DOHH2 (cell line): Measurements from ENCODE around the gene EPB42.

Experiments used
- H3F3A ChIP-seq: fragments of 200-600 bp; sonication (generic), shearing (Covaris generic); 2 replicates; pipeline ENCODE4 v1.6.0; 2016; ENCODE audit warnings: antibody characterized with exemption, mild to moderate bottlenecking; ENCODE audit not compliant: control insufficient read depth, insufficient read depth
- H3K27ac ChIP-seq: fragments of 200-600 bp; sonication (generic); 2 replicates; pipeline ENCODE4 v1.5.1; 2014; ENCODE audit warnings: low read depth, mild to moderate bottlenecking, low read length, moderate library complexity
- H3K27me3 ChIP-seq: fragments of 200-600 bp; sonication (generic); 2 replicates; pipeline ENCODE4 v1.6.1; 2014; ENCODE audit warnings: mild to moderate bottlenecking, low read length, mixed read lengths; ENCODE audit not compliant: control insufficient read depth
- H3K36me3 ChIP-seq: fragments of 200-600 bp; sonication (generic); 2 replicates; pipeline ENCODE4 v1.6.1; 2014; ENCODE audit warnings: mild to moderate bottlenecking, low read length, moderate library complexity, mixed read lengths; ENCODE audit not compliant: control insufficient read depth
- H3K4me1 ChIP-seq: fragments of 200-600 bp; sonication (generic); 2 replicates; pipeline ENCODE4 v1.6.1; 2014; ENCODE audit warnings: mild to moderate bottlenecking, low read length, mixed read lengths; ENCODE audit not compliant: control insufficient read depth
- H3K4me2 ChIP-seq: fragments of 200-600 bp; sonication (generic); 2 replicates; pipeline ENCODE4 v1.6.0; 2014; ENCODE audit warnings: mild to moderate bottlenecking, low read length, moderate library complexity
- H3K4me3 ChIP-seq: fragments of 200-600 bp; sonication (generic); 2 replicates; pipeline ENCODE4 v1.5.1; 2014; ENCODE audit warnings: mild to moderate bottlenecking, low read length, mixed read lengths
- H3K79me2 ChIP-seq: fragments of 200-600 bp; sonication (generic); 2 replicates; pipeline ENCODE4 v1.6.1; 2014; ENCODE audit warnings: mild to moderate bottlenecking, low read length, mixed read lengths; ENCODE audit not compliant: control insufficient read depth
- H3K9me2 ChIP-seq: fragments of 200-600 bp; sonication (generic); replicated peaks from 2 replicates; pipeline ENCODE4 v1.6.1; 2014; ENCODE audit warnings: mild to moderate bottlenecking, low read length, mixed read lengths; ENCODE audit not compliant: control insufficient read depth
- H3K9me3 ChIP-seq: fragments of 200-600 bp; sonication (generic); 2 replicates; pipeline ENCODE4 v1.6.1; 2014; ENCODE audit warnings: antibody characterized with exemption, low read length, mixed read lengths; ENCODE audit not compliant: control insufficient read depth, insufficient read depth
- H4K20me1 ChIP-seq: fragments of 200-600 bp; sonication (generic); 2 replicates; pipeline ENCODE4 v1.6.0; 2014; ENCODE audit warnings: low read depth, mild to moderate bottlenecking, antibody characterized with exemption, low read length, moderate library complexity; ENCODE audit not compliant: control insufficient read depth, insufficient read depth
- CTCF ChIP-seq: fragments of 200-600 bp; sonication (generic); IDR thresholded peaks from one replicate; pipeline ENCODE4 v1.5.1; 2014; ENCODE audit warnings: antibody characterized with exemption, mild to moderate bottlenecking, low read depth, low read length; ENCODE audit not compliant: poor library complexity, severe bottlenecking
- EZH2phosphoT487 ChIP-seq: fragments of 200-600 bp; sonication (generic); IDR thresholded peaks from 2 replicates; pipeline ENCODE4 v1.6.1; 2017; ENCODE audit warnings: borderline replicate concordance, mild to moderate bottlenecking, antibody characterized with exemption, low read length, moderate library complexity, mixed read lengths

EPB42 gene

GRCh38 chr15:43249236-43249635, 28.4 kb upstream of the EPB42 start:
- peaks cover 13% of the 10 kb centered on the region for H3K27me3 ChIP-seq
- H3K27ac ChIP-seq = no peak overlapping the region
- no peaks in the 10 kb centered on the region for H3K9me3 ChIP-seq
- no peak for TF ChIP-seq EZH2phosphoT487
- TF ChIP-seq CTCF = no peak
- no peaks in the 10 kb centered on the region for H3K4me1 ChIP-seq
- H4K20me1 ChIP-seq = no peaks in the 10 kb centered on the region
- no peak overlapping the region for H3K4me3 ChIP-seq
- H3K9me2 ChIP-seq = no peaks in the 10 kb centered on the region
- no peak overlapping the region for H3K4me2 ChIP-seq
- no peaks in the 10 kb centered on the region for H3F3A ChIP-seq
- no peaks in the 10 kb centered on the region for H3K36me3 ChIP-seq
- H3K79me2 ChIP-seq = no peaks in the 10 kb centered on the region

GRCh38 chr15:43246261-43246774, 25.5 kb upstream of the EPB42 start:
- no peaks in the 10 kb centered on the region for H3F3A ChIP-seq

GRCh38 chr15:43244092-43244491, 23.3 kb upstream of the EPB42 start:
- Histone ChIP-seq H3K9me2 (no peaks in the 10 kb centered on the region), H3K9me3 (no peaks in the 10 kb centered on the region), H3K27ac (no peak overlapping the region), H3K4me2 (no peak overlapping the region), H3F3A (no peaks in the 10 kb centered on the region), H3K79me2 (no peaks in the 10 kb centered on the region), H3K4me1 (no peaks in the 10 kb centered on the region), H3K27me3 (peaks cover 40% of the 10 kb centered on the region), H3K36me3 (no peaks in the 10 kb centered on the region), H4K20me1 (no peaks in the 10 kb centered on the region), H3K4me3 (no peak overlapping the region)
- TF ChIP-seq EZH2phosphoT487 = no peak
- TF ChIP-seq CTCF = no peak

More at GRCh38 chr15:43246261-43246774, 25.5 kb upstream of the EPB42 start:
- H3K27ac ChIP-seq = no peak overlapping the region
- H3K4me2 ChIP-seq = no peak overlapping the region
- H3K4me3 ChIP-seq = no peak overlapping the region
- TF ChIP-seq CTCF (no peak), EZH2phosphoT487 (no peak)
- H3K27me3 ChIP-seq = peaks cover 33% of the 10 kb centered on the region
- no peaks in the 10 kb centered on the region for H3K9me2 ChIP-seq
- no peaks in the 10 kb centered on the region for H3K36me3 ChIP-seq
- H3K9me3 ChIP-seq = no peaks in the 10 kb centered on the region
- H4K20me1 ChIP-seq = no peaks in the 10 kb centered on the region
- H3K4me1 ChIP-seq = no peaks in the 10 kb centered on the region
- no peaks in the 10 kb centered on the region for H3K79me2 ChIP-seq
